ENCODE data around the gene ZNF606. TPM values are rescaled to one million over a fixed set of nuclear protein-coding genes. Genes with fewer than 3 reads are reported as not detected.

Gene ZNF606
- total RNA-seq, 1 donor from 2014 or later = 16.1 TPM

DNA sequence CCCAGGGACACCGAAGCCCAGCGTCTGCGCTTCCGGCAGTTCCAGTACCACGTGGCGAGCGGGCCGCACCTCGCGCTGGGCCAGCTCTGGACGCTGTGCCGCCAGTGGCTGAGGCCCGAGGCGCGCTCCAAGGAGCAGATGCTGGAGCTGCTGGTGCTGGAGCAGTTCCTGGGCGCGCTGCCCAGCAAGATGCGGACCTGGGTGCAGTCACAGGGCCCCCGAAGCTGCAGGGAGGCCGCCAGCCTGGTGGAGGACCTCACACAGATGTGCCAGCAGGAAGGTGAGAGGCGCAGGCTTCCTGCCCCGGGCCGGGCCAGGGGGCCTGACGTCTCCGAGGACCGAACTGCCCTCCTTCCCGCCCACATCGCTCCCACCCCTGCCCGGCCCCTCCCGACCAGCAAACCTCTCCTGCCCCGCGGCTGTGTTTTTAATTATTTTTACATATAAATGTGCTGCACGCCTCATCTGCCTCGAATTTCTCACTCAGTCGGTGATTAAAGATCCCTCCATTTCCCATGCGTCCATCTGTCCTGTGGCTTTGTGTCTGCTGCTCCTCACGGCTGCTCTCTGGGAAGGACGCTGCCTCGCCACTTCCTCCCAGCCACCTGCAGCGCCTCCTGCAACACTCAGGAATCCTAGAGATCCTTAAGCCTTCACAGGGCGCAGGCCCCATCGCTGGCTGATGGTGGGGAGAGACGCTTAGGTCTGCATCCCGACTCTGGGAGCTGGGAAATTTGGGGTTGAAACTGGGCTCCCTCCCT lies 35.5 kb upstream of the ZNF606 start:
- no peaks in the 10 kb centered on the region for H3K4me1 ChIP-seq
- TF ChIP-seq, protein P1, sequence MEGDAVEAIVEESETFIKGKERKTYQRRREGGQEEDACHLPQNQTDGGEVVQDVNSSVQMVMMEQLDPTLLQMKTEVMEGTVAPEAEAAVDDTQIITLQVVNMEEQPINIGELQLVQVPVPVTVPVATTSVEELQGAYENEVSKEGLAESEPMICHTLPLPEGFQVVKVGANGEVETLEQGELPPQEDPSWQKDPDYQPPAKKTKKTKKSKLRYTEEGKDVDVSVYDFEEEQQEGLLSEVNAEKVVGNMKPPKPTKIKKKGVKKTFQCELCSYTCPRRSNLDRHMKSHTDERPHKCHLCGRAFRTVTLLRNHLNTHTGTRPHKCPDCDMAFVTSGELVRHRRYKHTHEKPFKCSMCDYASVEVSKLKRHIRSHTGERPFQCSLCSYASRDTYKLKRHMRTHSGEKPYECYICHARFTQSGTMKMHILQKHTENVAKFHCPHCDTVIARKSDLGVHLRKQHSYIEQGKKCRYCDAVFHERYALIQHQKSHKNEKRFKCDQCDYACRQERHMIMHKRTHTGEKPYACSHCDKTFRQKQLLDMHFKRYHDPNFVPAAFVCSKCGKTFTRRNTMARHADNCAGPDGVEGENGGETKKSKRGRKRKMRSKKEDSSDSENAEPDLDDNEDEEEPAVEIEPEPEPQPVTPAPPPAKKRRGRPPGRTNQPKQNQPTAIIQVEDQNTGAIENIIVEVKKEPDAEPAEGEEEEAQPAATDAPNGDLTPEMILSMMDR (IDR thresholded peaks at IDR 0.05) = no peak
- H3K4me3 ChIP-seq = no peak overlapping the region
- no peak for DNase-seq
- intact Hi-C loops (cut with DNase I) = no loop called here
- H3K27me3 ChIP-seq (ENCODE audit: low read depth) = peaks cover under 1% of the 10 kb centered on the region
- no peak overlapping the region for H3K27ac ChIP-seq
- no peaks in the 10 kb centered on the region for H3K36me3 ChIP-seq
- H3K9me3 ChIP-seq = peaks cover 39% of the 10 kb centered on the region
- ATAC-seq = no peak

- no peak overlapping the region for H3K4me3 ChIP-seq
- DNase-seq (no peak), ATAC-seq (no peak)
- no peak overlapping the region for H3K27ac ChIP-seq
- no peaks in the 10 kb centered on the region for H3K36me3 ChIP-seq
- intact Hi-C loops (cut with DNase I) = no loop called here
- H3K9me3 ChIP-seq = peaks cover 36% of the 10 kb centered on the region
- TF ChIP-seq, protein P1 (IDR thresholded peaks at IDR 0.05) = no peak
- H3K27me3 ChIP-seq (ENCODE audit: low read depth) = peaks cover 4% of the 10 kb centered on the region
- no peaks in the 10 kb centered on the region for H3K4me1 ChIP-seq
Observed at GRCh38 chr19:58035863-58036262, 33.2 kb upstream of the ZNF606 start.

GRCh38 chr19:58034477-58034793 lies 31.8 kb upstream of the ZNF606 start:
- H3K4me3 ChIP-seq = peak overlapping the region; percentile 17
- H3K9me3 ChIP-seq = peaks cover 26% of the 10 kb centered on the region
- TF ChIP-seq, protein P1 (IDR thresholded peaks at IDR 0.05) = no peak
- H3K27ac ChIP-seq = no peak overlapping the region
- H3K36me3 ChIP-seq = no peaks in the 10 kb centered on the region
- no peaks in the 10 kb centered on the region for H3K4me1 ChIP-seq
- DNase-seq (no peak), ATAC-seq (no peak)
- H3K27me3 ChIP-seq (ENCODE audit: low read depth) = peaks cover 4% of the 10 kb centered on the region
- intact Hi-C loops (cut with DNase I) = no loop called here

DNA sequence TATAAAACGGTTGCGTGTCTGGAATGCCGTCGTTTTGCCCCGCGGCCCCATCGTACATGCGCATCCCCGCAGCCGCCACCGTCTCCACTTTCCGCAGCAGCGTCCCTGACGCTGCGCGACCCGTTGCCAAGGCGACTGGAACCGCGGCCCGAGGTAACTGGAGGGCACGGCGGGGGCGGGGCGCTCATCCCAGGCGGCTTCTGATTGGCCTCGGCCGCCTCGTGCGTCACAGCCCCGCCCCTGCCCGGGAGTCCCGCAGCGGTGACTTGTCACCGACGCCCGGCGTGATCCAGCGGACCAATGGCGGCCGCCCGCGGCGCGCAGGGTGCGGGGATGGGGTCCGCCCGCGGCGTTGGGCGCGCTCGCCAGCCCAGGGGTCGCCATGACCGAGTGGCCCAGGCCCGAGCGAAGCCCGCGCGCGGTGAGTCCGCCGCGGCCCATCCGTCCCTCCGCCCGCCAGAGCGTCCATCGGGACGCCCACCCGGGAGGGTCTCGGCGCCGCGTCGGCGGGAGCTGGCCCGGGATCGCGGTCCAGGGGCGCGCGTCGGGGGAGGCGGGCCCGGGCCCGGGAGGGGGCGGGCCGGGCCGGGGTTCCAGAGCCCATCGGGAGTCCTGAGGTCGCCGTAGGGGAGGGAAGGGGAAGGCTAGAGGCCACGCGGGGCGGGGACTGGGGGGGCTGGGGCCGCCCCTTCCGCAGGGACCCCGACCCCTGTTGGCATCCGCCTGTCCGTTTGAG lies 31.3 kb upstream of the ZNF606 start, which contains the start of gene ZSCAN1:
Gene ZSCAN1 (plus strand): TSS at position 285 of the 736 bp plus-strand sequence. CDS start 3,812 bp downstream, outside the sequence.
- TF ChIP-seq, protein P1 (IDR thresholded peaks at IDR 0.05) = no peak
- DNase-seq (peak; percentile 70), ATAC-seq (peak; percentile 57 to 82)
- intact Hi-C loops (cut with DNase I) = no loop called here
- Histone ChIP-seq H3K27me3 (ENCODE audit: low read depth) (peaks cover 4% of the 10 kb centered on the region), H3K9me3 (peaks cover 21% of the 10 kb centered on the region), H3K4me1 (no peaks in the 10 kb centered on the region), H3K27ac (no peak within 1 kb of the TSS), H3K4me3 (peak within 1 kb of the TSS; percentile 17), H3K36me3 (no peaks in the 10 kb centered on the region)

- ATAC-seq = no peak
- Histone ChIP-seq H3K9me3 (no peaks in the 10 kb centered on the region), H3K27me3 (ENCODE audit: low read depth) (no peaks in the 10 kb centered on the region), H3K4me1 (no peaks in the 10 kb centered on the region), H3K36me3 (no peaks in the 10 kb centered on the region), H3K4me3 (no peak overlapping the region), H3K27ac (no peak overlapping the region)
- TF ChIP-seq, protein P1 (IDR thresholded peaks at IDR 0.05) = no peak
- intact Hi-C loops (cut with DNase I) = loop anchor here (5.0 kb wide), 1 partner anchor 133 kb away; no protein-coding TSS in a partner anchor
- no peak for DNase-seq
Observed at GRCh38 chr19:58024661-58025060, 22.0 kb upstream of the ZNF606 start.

All from lower lobe of right lung (tissue), 2 donors.